HK-2 (cell line): ENCODE data around the gene MRTFA.

Source experiments
- DNase-seq: peaks from one replicate; pipeline ENCODE4 v3.0.0-alpha.2; 2018; ENCODE audit not compliant: unreplicated experiment

MRTFA gene

GRCh38 chr22:40428796-40429195, 207.7 kb downstream of the MRTFA start:
- no peak for DNase-seq

DNA sequence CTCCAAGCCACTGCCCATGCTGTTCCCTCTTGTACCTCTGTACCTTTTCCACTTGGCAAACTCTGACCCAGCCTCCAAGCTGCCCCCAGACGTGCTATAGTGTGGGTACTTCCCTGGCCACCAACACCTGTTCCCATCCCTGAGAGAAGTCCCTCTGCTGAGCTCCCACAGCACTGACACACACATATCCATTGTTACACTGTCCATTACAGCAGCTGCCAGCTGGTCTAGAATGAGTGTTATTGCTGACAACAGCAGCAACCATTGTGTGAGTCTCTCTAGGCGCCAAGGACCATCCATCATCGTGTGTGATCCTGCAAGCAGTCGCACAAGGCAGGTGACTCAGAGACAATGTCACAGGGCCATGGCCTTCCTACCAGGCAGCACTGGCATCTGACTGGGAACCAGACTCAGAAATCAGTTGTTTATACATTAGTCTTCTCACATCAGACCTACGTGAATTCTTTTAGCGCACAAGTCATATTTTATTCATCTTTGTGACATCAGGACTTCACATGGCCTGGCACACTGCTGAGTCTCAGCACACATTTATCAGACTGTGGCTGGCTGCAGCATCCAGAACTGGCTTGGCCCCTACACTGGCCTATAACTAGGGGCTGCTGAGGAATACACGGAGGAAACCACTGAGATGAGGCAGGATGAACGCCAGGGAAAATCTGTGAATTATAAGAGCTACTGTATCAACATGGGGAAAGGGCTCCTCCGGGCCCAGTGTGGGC, 209.8 kb downstream of the MRTFA start:
- DNase-seq, result no peak

DNA sequence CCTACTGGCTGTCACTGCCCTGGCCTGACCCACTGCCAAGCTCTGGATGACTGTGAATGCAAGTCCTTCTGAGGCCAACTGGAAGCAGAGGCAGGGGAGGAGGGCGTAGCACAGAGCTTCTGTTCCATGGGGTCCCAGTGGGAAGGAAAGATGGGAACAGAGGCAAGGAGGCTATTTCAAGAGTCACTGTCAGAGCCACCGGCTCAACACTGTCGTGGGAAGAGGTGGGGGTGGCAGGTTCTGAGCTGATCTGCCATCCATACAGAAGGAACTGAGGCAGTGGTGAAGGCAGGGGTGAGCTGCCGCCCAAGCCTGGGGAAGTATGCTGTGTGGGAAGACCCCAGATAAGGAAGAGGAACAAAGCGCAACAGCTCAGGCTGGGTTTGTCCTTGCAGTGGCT, 211.4 kb downstream of the MRTFA start:
- no peak for DNase-seq

DNA sequence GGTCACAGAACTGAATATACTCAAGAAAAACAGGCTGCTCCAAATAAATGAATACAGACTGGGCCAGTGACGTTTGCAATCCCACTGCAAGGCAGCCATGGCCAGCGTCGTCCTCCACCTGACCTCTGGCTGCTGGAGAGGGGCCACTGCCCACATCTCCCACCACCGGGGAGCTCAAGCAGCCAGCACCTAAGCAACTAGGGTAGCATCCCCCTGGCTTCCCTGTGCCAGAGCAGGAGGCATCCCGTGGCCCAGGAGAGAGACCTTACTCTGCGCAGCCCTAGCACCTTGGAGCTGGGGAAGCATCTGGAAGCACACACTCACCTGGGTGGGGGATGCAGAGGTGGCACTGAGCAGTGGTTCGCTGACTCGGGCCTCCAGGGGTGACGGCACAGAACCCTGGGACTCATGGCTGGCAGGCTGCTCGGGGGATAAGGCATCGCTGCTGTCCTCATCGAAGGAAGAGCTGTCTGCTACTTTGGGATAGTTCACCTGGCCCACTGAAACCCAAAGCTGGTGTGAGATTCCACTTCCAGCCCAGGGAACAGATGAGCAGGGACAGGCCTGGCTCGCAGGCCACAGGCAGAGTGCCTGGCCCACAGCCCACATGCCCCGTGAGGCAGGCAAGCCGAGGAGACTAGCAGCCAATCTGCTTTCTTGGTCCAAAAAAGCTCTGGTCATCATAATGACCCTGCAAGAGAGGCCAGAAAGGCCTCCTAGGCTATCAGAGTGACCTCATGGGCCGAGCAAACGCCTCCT, 212.5 kb downstream of the MRTFA start:
- no peak for DNase-seq

DNA sequence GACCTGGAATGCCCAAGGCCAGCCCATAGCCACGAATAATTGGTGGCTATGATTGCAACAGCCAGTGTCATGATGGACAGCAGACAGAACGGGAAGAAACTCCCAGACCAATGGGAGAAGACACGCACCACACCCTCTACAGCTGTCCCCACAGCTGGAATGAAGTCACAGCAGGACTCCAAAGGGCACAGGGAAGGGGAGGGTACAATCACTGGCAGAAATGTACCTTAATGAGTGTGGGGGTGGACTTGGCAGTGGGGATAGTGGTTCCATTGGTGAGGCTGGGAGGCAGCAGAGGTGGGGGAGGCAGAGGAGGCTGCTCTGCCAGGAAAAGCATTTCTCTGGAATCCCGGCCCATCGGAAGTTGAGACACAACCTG, 213.2 kb downstream of the MRTFA start:
- DNase-seq, result no peak

DNA sequence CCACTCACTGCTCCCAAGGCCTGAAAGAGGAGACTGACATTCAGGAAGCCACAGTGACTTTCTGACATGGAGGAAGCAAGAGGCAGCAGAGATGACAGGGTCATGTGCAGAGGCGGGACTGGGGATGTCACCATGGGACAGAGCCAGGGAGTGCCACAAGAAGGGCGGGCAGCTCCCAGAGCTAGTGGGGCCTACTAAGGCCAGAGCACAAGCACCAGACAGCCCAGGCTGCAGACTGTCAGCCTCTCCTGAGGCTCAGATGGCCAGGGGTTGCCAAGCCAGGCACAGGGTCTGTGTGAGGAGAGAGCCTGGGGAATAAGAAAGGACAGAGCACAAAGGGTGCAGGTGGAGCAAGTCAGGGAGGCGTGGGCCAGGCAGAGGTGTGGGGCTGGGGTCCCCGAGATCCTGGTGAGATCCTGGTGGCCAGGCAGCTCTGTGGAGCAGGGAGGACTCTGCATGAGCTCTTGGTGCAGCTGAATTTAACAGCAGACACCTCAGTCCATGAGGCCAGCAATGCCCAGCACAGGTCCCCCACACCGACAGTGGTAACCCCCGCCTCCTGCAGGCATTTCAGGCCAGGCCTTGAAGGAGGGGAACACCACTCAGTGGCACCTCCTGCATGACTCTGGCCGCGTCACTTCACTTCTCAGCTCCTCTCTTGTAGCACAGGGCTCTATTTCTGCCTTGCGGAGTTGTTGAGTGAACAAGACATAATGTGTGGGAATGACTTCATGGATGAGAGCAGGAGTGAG, 213.8 kb downstream of the MRTFA start:
- no peak for DNase-seq

GRCh38 chr22:40421941-40422340, 214.6 kb downstream of the MRTFA start:
- DNase-seq, result no peak

DNA sequence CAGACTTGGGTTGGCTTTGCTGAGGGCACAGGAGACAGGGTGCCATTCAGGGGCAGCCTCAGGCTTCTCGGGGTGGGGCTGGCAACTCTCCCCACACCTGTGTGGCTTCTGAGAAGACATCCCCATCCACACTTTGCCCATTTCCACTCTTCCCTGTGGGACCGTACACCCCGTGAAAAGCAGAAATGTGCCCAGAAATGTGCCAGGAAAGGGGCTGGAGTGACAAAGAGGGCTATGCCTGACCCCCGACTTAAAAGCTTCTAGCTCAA, 215.5 kb downstream of the MRTFA start:
- no peak for DNase-seq

DNA sequence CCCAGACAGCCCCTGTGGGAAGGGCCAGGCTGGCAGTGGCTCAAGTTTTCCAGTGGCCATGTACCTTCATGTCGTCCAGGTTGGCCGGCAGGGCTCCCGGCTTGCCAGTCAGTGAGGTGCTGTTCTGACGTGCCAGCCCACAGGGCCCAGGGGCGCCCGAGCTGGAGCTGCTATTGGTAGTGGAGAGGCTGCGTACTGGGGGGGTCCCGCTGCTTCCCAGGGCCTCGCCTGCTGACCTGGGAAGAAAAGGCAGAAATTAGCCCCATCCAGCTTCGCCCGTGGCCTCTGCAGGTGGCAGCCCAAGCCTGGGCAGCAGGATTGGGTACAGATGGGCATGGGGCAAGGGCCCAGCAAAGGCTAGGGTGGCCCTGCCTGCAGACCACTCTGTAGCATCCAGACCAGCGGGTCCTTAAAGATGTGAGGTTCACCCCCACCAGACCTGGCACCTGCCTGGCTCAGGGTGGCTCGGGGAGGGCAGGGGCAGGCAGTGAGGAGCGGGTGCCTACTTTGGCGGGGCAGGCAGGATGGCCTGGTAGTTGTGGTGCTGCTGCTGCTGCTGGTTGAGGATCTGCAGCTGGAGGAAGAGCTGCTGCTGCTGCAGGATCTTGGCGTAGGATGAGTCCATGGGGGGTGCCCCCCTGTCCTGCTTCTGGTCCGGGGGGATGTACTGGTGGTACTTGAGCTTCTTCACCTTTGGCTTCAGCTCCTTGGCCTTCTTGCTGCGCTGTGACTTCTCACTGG, 216.0 kb downstream of the MRTFA start:
- DNase-seq, result no peak

DNA sequence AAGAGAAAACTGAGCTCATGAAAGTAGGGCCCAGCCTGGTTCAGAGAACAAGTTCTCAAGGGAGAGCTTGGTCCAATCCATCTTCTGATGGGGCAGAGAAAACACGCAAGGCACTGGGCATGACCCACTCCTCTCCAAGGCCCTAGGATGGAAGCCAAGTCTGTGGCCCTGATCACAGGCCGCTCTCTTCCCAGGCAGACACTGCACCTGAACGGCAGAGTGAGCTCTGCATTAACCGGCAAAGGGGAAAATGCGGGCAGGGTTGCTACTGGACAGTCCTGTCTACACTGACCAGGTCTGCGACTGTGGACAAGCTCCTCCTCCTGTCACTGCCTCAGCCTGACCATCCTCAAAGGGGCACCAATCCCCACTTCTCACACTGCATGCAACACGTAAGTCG, 216.8 kb downstream of the MRTFA start:
- DNase-seq, result no peak

DNA sequence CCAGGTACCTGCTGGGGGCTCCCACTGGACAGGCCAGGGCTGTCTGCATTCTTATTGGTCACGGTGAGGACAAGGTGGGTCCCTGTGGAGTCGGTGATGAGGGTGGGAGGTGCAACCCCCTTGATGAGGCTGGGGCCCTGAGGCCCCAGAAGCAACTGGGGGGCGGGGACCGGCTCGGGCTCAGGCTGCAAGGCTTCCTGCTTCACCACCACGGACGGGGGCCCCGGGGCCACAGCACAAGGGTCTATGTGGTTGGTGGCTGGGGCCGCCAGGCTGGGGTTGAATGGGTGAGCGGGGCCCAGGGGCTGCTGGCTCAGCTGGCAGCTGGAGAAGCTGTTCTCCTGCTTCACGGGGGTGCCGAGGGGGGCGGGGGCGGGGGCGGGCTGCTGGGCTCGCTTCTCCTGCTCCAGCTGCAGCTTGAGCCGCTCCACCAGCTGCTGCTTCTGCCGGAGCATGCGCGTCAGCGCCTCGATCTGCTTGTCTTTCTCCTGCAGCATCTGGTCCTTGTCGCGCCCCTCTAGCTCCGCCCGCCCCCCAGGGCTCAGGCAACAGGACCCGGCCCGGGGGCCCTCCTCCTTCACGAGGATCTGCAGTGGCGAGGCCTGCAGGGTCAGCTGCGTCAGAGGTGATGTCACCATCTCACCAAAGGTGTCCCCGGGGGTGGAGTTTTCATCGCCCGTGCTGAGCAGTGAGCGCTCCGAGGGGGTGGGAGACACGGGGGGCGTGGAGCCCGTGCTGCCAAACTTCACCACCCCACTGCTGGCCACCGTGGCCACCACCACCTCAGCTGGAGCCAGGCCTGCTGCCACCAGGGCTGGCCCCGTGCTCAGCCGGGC, 217.9 kb downstream of the MRTFA start:
- DNase-seq, result no peak

DNA sequence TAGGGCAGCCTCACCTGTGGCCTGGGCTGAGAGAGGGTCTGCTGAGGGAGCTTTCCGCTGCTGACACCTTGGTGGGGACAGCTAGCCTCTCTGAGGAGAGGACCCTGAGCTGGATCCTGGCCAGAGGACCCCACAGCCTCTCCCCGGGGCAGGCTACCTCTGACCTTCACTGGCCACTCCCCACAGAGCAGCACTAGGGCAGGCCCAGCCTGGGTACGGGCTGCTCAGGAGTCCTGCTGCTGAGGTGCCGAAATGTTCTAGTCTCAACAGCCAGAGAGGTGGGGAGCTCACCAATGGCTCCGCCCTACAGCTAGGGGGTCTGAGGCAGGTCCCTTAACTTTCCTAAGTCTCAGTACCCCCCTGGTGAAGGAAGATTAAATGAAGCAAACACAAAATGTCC, 218.6 kb downstream of the MRTFA start:
- DNase-seq, result no peak

DNA sequence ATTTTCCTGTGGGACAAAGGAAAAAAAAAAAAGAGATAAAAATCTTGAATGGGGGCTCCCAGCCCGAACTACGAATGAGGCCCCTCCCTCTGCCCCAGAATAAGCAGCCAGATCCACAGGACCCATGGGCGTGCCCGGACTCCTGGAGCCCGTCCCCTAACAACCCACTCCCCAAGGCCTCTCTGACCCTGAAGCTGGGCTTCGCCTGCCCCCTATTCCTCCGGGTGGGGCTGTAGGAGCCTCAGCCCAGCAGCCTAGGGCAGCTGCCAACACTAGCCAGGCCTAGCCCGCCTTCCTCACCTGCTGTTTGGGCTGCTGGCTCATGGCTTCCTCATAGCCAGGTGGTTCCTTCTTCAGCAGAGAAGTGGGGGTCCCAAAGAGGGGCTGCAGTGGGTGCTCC, 219.5 kb downstream of the MRTFA start:
- DNase-seq, result no peak

GRCh38 chr22:40416636-40417035, 219.9 kb downstream of the MRTFA start:
- DNase-seq, result no peak

DNA sequence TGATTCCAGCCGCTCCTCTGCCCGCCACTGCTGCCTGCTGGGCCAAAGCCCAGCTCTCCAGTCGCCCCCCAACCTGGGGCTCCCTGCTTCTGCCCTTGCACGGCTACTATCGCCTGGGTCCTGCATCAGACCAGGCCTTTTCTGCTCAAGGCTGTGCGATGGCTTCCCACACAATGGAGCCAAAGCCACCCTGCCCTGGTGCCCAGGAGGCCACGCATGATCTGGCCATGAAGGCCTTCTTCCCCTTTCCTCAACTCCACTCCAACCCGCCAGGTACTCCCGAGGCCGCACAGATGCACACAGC, 220.3 kb downstream of the MRTFA start:
- no peak for DNase-seq

GRCh38 chr22:40415531-40416266, 220.8 kb downstream of the MRTFA start:
- DNase-seq, result no peak

- no peak for DNase-seq
Observed at GRCh38 chr22:40414838-40415505, 221.5 kb downstream of the MRTFA start.

DNA sequence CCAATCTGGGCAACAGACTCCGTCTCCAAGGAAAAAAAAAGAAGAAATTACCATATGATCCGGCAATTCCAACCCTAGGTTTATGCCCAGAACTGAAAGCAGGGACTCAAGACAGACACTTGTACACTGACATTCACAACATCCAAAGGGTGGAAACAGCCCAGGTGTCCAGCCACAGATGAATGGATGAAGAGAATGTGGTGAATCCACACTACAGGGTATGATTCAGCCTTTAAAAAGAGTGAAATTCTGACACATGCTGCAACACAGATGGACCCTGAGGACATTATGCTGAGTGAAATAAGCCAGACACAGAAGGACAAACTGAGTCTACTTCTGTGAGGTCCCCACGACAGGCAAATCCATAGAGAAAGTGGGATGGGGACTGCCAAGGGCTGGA, 222.2 kb downstream of the MRTFA start:
- DNase-seq, result no peak

DNA sequence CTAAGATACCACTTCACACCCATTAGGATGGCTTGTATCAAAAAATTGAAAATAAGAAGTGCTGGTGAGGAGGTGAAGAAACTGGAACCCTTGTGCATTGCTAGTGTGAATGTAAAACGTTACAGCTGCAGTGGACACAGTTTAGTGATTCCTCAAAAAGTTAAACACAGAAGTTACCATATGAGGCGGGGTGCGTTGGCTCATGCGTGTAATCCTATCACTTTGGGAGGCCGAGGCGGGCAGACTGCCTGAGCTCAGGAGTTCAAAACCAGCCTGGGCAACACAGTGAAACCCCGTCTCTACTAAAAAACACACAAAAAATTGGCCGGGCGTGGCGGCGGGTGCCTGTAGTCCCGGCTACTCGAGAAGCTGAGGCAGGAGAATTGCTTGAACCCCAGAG, 222.6 kb downstream of the MRTFA start:
- DNase-seq, result no peak

- no peak for DNase-seq
Observed at GRCh38 chr22:40412441-40412840, 224.1 kb downstream of the MRTFA start.

GRCh38 chr22:40411506-40411861, 225.0 kb downstream of the MRTFA start:
- no peak for DNase-seq
